SU-DHL-6 (cell line): Measurements from ENCODE around the gene TMEM134.
"Not testable (repeated sequence)": the region's sequence is repeated elsewhere in the genome, so short reads cannot be mapped to it uniquely, and the experiment has no call there.

ENCODE experiments used
- H2AFZ ChIP-seq: fragments of 200-600 bp; sonication (generic); 2 replicates; pipeline ENCODE4 v1.6.1; 2014; ENCODE audit warnings: low read depth, mild to moderate bottlenecking, moderate library complexity, mixed read lengths, antibody characterized with exemption, low read length; ENCODE audit not compliant: severe bottlenecking
- H3F3A ChIP-seq: fragments of 200-600 bp; shearing (Covaris generic); 2 replicates; pipeline ENCODE4 v1.6.0; 2016; ENCODE audit warnings: antibody characterized with exemption, mild to moderate bottlenecking; ENCODE audit not compliant: insufficient read depth
- H3K27ac ChIP-seq: fragments of 200-600 bp; sonication (generic); 2 replicates; pipeline ENCODE4 v1.5.1; 2016; ENCODE audit warnings: low read depth, mild to moderate bottlenecking, low read length, moderate library complexity, mixed read lengths
- H3K27me3 ChIP-seq: fragments of 200-600 bp; sonication (generic), shearing (Covaris generic); 2 replicates; pipeline ENCODE4 v1.6.0; 2014; ENCODE audit warnings: mild to moderate bottlenecking, low read length
- H3K36me3 ChIP-seq: fragments of 200-600 bp; sonication (generic); 2 replicates; pipeline ENCODE4 v1.6.1; 2014; ENCODE audit warnings: mild to moderate bottlenecking, low read length, mixed read lengths
- H3K4me2 ChIP-seq: fragments of 300-600, 200-600 bp; shearing (Covaris generic), sonication (generic); 2 replicates; pipeline ENCODE4 v1.6.0; 2014; ENCODE audit warnings: low read length, low read depth, mild to moderate bottlenecking; ENCODE audit not compliant: poor library complexity, severe bottlenecking
- H3K4me3 ChIP-seq: fragments of 200-600 bp; sonication (generic); 2 replicates; pipeline ENCODE4 v1.5.1; 2014; ENCODE audit warnings: antibody characterized with exemption, low read length, mild to moderate bottlenecking, mixed read lengths; ENCODE audit not compliant: insufficient read depth, poor library complexity, severe bottlenecking
- H3K79me2 ChIP-seq: fragments of 200-600 bp; sonication (generic); 2 replicates; pipeline ENCODE4 v1.6.1; 2014; ENCODE audit warnings: mild to moderate bottlenecking, low read length, moderate library complexity; ENCODE audit not compliant: insufficient read depth
- H3K9ac ChIP-seq: fragments of 200-600 bp; sonication (generic); 2 replicates; pipeline ENCODE4 v1.7.0; 2014; ENCODE audit warnings: mild to moderate bottlenecking, low read length
- H3K9me2 ChIP-seq: fragments of 200-600 bp; sonication (generic); replicated peaks from 2 replicates; pipeline ENCODE4 v1.6.1; 2014; ENCODE audit warnings: low read length; ENCODE audit not compliant: insufficient read depth
- H3K9me3 ChIP-seq: fragments of 200-600 bp; sonication (generic); 2 replicates; pipeline ENCODE4 v1.6.1; 2014; ENCODE audit warnings: low read length, mixed read lengths; ENCODE audit not compliant: insufficient read depth
- H4K20me1 ChIP-seq: fragments of 200-600 bp; sonication (generic); 2 replicates; pipeline ENCODE4 v1.6.1; 2014; ENCODE audit warnings: low read depth, mild to moderate bottlenecking, antibody characterized with exemption, low read length, moderate library complexity, mixed read lengths
- CTCF ChIP-seq: fragments of 200-600 bp; sonication (generic); IDR thresholded peaks from one replicate; pipeline ENCODE4 v1.5.1; 2017; ENCODE audit warnings: antibody characterized with exemption, mild to moderate bottlenecking, low read length, moderate library complexity; ENCODE audit not compliant: insufficient read depth, poor library complexity, severe bottlenecking
- EZH2phosphoT487 ChIP-seq: fragments of 200-600 bp; sonication (generic), shearing (Covaris generic); conservative IDR thresholded peaks from 2 replicates; pipeline ENCODE4 v1.6.1; 2018; ENCODE audit warnings: mild to moderate bottlenecking, antibody characterized with exemption, low read length, moderate library complexity, mixed read lengths

TMEM134 gene

DNA sequence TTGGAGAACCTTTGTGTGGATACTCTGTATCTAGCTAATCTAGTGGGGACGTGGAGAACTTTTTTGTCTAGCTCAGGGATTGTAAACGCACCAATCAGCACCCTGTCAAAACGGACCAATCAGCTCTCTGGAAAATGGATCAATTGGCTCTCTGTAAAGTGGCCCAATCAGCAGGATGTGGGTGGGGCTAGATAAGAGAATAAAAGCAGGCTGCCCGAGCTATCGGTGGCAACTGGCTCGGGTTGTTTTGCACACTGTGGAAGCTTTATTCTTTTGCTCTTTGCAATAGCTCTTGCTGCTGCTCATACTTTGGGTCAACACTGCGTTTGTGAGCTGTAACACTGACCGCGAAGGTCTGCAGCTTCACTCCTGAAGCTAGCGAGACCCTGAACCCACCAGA lies 7.6 kb upstream of the TMEM134 start:
- H3K9me3 ChIP-seq, H3K9me2 ChIP-seq, H3K36me3 ChIP-seq, H3F3A ChIP-seq, H3K9ac ChIP-seq, H3K4me3 ChIP-seq, H2AFZ ChIP-seq, H3K27me3 ChIP-seq, H3K4me2 ChIP-seq, H4K20me1 ChIP-seq, H3K27ac ChIP-seq, H3K79me2 ChIP-seq: not testable (repeated sequence)

GRCh38 chr11:67472882-67473281 lies 3.8 kb upstream of the TMEM134 start:
- Histone ChIP-seq H3K4me2 (no peak overlapping the region), H3K27ac (no peak overlapping the region), H3K27me3 (no peaks in the 10 kb centered on the region), H3K9me2 (no peaks in the 10 kb centered on the region), H3K36me3 (no peaks in the 10 kb centered on the region), H3F3A (peaks cover 1% of the 10 kb centered on the region; the same call in 1 of the 2 replicates), H4K20me1 (no peaks in the 10 kb centered on the region), H3K79me2 (peaks cover 6% of the 10 kb centered on the region), H3K9me3 (no peaks in the 10 kb centered on the region), H3K4me3 (no peak overlapping the region), H2AFZ (no peak overlapping the region), H3K9ac (no peak overlapping the region)
- TF ChIP-seq CTCF = no peak
- TF ChIP-seq EZH2phosphoT487 = no peak

DNA sequence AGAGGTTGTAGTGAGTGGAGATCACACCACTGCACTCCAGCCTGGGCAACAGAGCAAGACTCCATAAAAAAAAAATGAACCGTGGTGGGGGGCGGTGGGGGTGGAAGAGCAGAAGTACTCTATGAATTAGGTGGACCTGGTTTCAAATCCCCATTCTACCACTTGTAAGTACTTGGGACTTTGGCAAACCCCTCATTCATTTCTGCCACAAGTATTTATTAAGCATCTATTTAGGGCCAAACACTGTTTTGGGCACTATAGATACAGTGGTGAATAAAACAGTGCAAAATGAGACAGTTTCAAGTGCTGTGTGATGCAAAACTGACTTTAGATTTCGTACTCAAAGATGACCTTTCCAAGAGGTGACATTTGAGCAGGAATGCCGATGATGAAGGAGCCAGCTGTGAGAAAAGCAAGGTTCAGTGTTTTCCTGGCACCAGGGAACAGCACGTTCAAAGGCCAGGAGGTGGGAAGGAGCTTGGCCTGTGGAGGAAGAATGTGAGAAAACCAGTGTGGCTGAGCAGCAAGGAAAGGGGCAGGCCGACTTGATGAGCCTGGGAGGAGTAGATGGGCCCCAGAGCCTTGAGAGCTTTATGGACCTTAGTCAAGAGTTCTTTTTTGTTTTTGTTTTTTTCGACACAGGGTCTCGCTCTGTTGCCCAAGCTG lies 1.4 kb upstream of the TMEM134 start:
- no peak overlapping the region for H2AFZ ChIP-seq
- no peak overlapping the region for H3K9ac ChIP-seq
- no peaks in the 10 kb centered on the region for H3K9me3 ChIP-seq
- H3K79me2 ChIP-seq = peaks cover 14% of the 10 kb centered on the region
- peaks cover 25% of the 10 kb centered on the region for H3F3A ChIP-seq
- H3K27ac ChIP-seq = no peak overlapping the region
- TF ChIP-seq EZH2phosphoT487 = no peak
- no peak for TF ChIP-seq CTCF
- no peaks in the 10 kb centered on the region for H3K27me3 ChIP-seq
- H4K20me1 ChIP-seq = no peaks in the 10 kb centered on the region
- no peak overlapping the region for H3K4me2 ChIP-seq
- no peak overlapping the region for H3K4me3 ChIP-seq
- H3K9me2 ChIP-seq = no peaks in the 10 kb centered on the region
- no peaks in the 10 kb centered on the region for H3K36me3 ChIP-seq

- H3F3A ChIP-seq = peaks cover 30% of the 10 kb centered on the region
- H3K79me2 ChIP-seq = peaks cover 20% of the 10 kb centered on the region
- TF ChIP-seq CTCF (no peak), EZH2phosphoT487 (no peak)
- H3K9me2 ChIP-seq = no peaks in the 10 kb centered on the region
- H2AFZ ChIP-seq = peak overlapping the region; percentile 80
- H4K20me1 ChIP-seq = no peaks in the 10 kb centered on the region
- H3K9me3 ChIP-seq = no peaks in the 10 kb centered on the region
- no peaks in the 10 kb centered on the region for H3K36me3 ChIP-seq
- H3K4me3 ChIP-seq = peak overlapping the region; percentile 56
- H3K27ac ChIP-seq = no peak overlapping the region
- H3K4me2 ChIP-seq = peak overlapping the region; percentile 82
- no peaks in the 10 kb centered on the region for H3K27me3 ChIP-seq
- peak overlapping the region; percentile 96 for H3K9ac ChIP-seq
Observed at GRCh38 chr11:67469508-67469811, 409 bp upstream of the TMEM134 start.
